Gastrocnemius medialis (tissue), 4 donors: ENCODE results near the gene ZNF574.

Source experiments
- POLR2A ChIP-seq, 2 donors: fragments of 450-650 bp; IDR thresholded peaks; one replicate each; pipeline ENCODE4 v1.6.1; 2017; ENCODE audit warnings: antibody characterized with exemption in 2 of 2, mild to moderate bottlenecking in 2 of 2, moderate library complexity in 2 of 2
- TF ChIP-seq, protein P1 (sequence below), 5 experiments: fragments of 450-650 bp in 3 of 5; fragments of 200-600 bp in 2 of 5; sonication (generic) in 2 of 5; IDR thresholded peaks in 4 of 5; conservative IDR thresholded peaks in 1 of 5; 1 replicate in 4 of 5; 2 replicates in 1 of 5; pipeline ENCODE4 v1.5.1; 2016 to 2019; ENCODE audit warnings: antibody characterized with exemption in 5 of 5, mild to moderate bottlenecking in 3 of 5, moderate library complexity in 3 of 5

DNA sequence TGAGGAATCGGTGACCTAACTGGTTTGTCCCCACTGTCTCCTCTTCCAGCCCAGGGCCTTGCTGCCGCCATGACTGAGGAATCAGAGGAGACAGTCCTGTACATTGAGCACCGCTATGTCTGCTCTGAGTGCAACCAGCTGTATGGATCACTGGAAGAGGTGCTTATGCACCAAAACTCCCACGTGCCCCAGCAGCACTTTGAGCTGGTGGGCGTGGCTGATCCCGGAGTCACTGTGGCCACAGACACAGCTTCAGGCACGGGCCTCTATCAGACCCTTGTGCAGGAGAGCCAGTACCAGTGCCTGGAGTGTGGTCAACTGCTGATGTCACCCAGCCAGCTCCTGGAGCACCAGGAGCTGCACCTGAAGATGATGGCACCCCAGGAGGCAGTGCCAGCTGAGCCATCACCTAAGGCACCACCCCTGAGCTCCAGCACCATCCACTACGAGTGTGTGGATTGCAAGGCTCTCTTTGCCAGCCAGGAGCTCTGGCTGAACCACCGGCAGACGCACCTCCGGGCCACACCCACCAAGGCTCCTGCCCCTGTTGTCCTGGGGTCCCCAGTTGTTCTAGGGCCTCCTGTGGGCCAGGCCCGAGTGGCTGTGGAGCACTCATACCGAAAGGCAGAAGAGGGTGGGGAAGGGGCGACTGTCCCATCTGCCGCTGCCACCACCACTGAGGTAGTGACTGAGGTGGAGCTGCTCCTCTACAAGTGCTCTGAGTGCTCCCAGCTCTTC, 2.7 kb downstream of the ZNF574 start:
- TF ChIP-seq, protein P1, sequence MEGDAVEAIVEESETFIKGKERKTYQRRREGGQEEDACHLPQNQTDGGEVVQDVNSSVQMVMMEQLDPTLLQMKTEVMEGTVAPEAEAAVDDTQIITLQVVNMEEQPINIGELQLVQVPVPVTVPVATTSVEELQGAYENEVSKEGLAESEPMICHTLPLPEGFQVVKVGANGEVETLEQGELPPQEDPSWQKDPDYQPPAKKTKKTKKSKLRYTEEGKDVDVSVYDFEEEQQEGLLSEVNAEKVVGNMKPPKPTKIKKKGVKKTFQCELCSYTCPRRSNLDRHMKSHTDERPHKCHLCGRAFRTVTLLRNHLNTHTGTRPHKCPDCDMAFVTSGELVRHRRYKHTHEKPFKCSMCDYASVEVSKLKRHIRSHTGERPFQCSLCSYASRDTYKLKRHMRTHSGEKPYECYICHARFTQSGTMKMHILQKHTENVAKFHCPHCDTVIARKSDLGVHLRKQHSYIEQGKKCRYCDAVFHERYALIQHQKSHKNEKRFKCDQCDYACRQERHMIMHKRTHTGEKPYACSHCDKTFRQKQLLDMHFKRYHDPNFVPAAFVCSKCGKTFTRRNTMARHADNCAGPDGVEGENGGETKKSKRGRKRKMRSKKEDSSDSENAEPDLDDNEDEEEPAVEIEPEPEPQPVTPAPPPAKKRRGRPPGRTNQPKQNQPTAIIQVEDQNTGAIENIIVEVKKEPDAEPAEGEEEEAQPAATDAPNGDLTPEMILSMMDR (IDR thresholded peaks at IDR 0.05 in 4 of 5, conservative IDR thresholded peaks at IDR 0.05 in 1 of 5), result no peak
- no peak for TF ChIP-seq POLR2A (IDR thresholded peaks at IDR 0.05)
